Stimulated activated memory B cell treated with anti-CD40 and anti-IgM and Interleukin-4, amounts not matched to agents 10 μg/mL and 1 μg/mL and 100 μg/mL, for 72 hours (primary cell): ENCODE data around the gene CELF2.

Source experiments
- ATAC-seq: fragments of 150-1000 bp; cut with Tn5 transposase; 2 replicates; pipeline ENCODE4 v1.10.0; 2021
- H3K27ac Mint-ChIP-seq: one replicate; pipeline ENCODE4 v1.8.0; 2022; ENCODE audit warnings: mild to moderate bottlenecking, mixed read lengths
- H3K27me3 Mint-ChIP-seq: one replicate; pipeline ENCODE4 v1.8.0; 2022; ENCODE audit warnings: mixed read lengths
- H3K36me3 Mint-ChIP-seq: one replicate; pipeline ENCODE4 v1.8.0; 2022; ENCODE audit warnings: mixed read lengths
- H3K4me1 Mint-ChIP-seq: one replicate; pipeline ENCODE4 v1.8.0; 2022; ENCODE audit warnings: mixed read lengths
- H3K4me3 Mint-ChIP-seq: one replicate; pipeline ENCODE4 v1.8.0; 2022; ENCODE audit warnings: mild to moderate bottlenecking, moderate library complexity, mixed read lengths
- H3K9me3 Mint-ChIP-seq: one replicate; pipeline ENCODE4 v1.8.0; 2022; ENCODE audit warnings: mixed read lengths

CELF2 gene

GRCh38 chr10:11282661-11283060 lies 265.0 kb downstream of the CELF2 start:
- ATAC-seq, result no peak
- H3K9me3 Mint-ChIP-seq, result no peaks in the 10 kb centered on the region
- no peak overlapping the region for H3K27ac Mint-ChIP-seq
- peaks cover 17% of the 10 kb centered on the region for H3K4me1 Mint-ChIP-seq
- peaks cover 29% of the 10 kb centered on the region for H3K36me3 Mint-ChIP-seq
- H3K4me3 Mint-ChIP-seq, result no peak overlapping the region
- no peaks in the 10 kb centered on the region for H3K27me3 Mint-ChIP-seq

- Mint-ChIP-seq H3K9me3 (no peaks in the 10 kb centered on the region), H3K27me3 (no peaks in the 10 kb centered on the region), H3K4me3 (no peak overlapping the region), H3K4me1 (peaks cover 17% of the 10 kb centered on the region), H3K36me3 (peaks cover 39% of the 10 kb centered on the region), H3K27ac (no peak overlapping the region)
- ATAC-seq, result no peak
These were observed 266.8 kb downstream of the CELF2 start for GRCh38 chr10:11284291-11285085.

GRCh38 chr10:11285171-11285570 lies 267.5 kb downstream of the CELF2 start:
- no peak for ATAC-seq
- Mint-ChIP-seq H3K4me3 (no peak overlapping the region), H3K27me3 (no peaks in the 10 kb centered on the region), H3K36me3 (peaks cover 40% of the 10 kb centered on the region), H3K9me3 (no peaks in the 10 kb centered on the region), H3K27ac (no peak overlapping the region), H3K4me1 (peaks cover 12% of the 10 kb centered on the region)

- Mint-ChIP-seq H3K27me3 (no peaks in the 10 kb centered on the region), H3K4me1 (no peaks in the 10 kb centered on the region), H3K36me3 (peaks cover 30% of the 10 kb centered on the region), H3K9me3 (no peaks in the 10 kb centered on the region), H3K4me3 (no peak overlapping the region), H3K27ac (no peak overlapping the region)
- peak; percentile 79 for ATAC-seq
These were observed 268.7 kb downstream of the CELF2 start for GRCh38 chr10:11286261-11286852.

- H3K36me3 Mint-ChIP-seq, result peaks cover 42% of the 10 kb centered on the region
- H3K27me3 Mint-ChIP-seq, result no peaks in the 10 kb centered on the region
- H3K4me3 Mint-ChIP-seq, result no peak overlapping the region
- H3K9me3 Mint-ChIP-seq, result no peaks in the 10 kb centered on the region
- peak overlapping the region; percentile 40 for H3K27ac Mint-ChIP-seq
- no peak for ATAC-seq
- H3K4me1 Mint-ChIP-seq, result peaks cover 7% of the 10 kb centered on the region
These were observed 270.6 kb downstream of the CELF2 start for GRCh38 chr10:11288302-11288701.

GRCh38 chr10:11290156-11290890 lies 272.7 kb downstream of the CELF2 start:
- Mint-ChIP-seq H3K9me3 (no peaks in the 10 kb centered on the region), H3K36me3 (peaks cover 62% of the 10 kb centered on the region), H3K4me1 (peaks cover 7% of the 10 kb centered on the region), H3K27me3 (no peaks in the 10 kb centered on the region), H3K4me3 (no peak overlapping the region), H3K27ac (no peak overlapping the region)
- no peak for ATAC-seq

GRCh38 chr10:11292576-11293302 lies 275.1 kb downstream of the CELF2 start:
- H3K36me3 Mint-ChIP-seq, result peaks cover 85% of the 10 kb centered on the region
- H3K27me3 Mint-ChIP-seq, result no peaks in the 10 kb centered on the region
- no peak overlapping the region for H3K4me3 Mint-ChIP-seq
- ATAC-seq, result no peak
- H3K4me1 Mint-ChIP-seq, result peaks cover 12% of the 10 kb centered on the region
- H3K9me3 Mint-ChIP-seq, result no peaks in the 10 kb centered on the region
- H3K27ac Mint-ChIP-seq, result peak overlapping the region; percentile 60

- no peak for ATAC-seq
- peak overlapping the region; percentile 60 for H3K27ac Mint-ChIP-seq
- H3K4me1 Mint-ChIP-seq, result peaks cover 16% of the 10 kb centered on the region
These were observed 275.7 kb downstream of the CELF2 start for GRCh38 chr10:11293332-11293731.

GRCh38 chr10:11294831-11295450 lies 277.3 kb downstream of the CELF2 start:
- Mint-ChIP-seq H3K36me3 (peaks cover 82% of the 10 kb centered on the region), H3K4me1 (peaks cover 16% of the 10 kb centered on the region), H3K27me3 (no peaks in the 10 kb centered on the region), H3K9me3 (no peaks in the 10 kb centered on the region), H3K27ac (peak overlapping the region; percentile 10), H3K4me3 (no peak overlapping the region)
- no peak for ATAC-seq

More at GRCh38 chr10:11293332-11293731, 275.7 kb downstream of the CELF2 start:
- H3K27me3 Mint-ChIP-seq, result no peaks in the 10 kb centered on the region
- no peaks in the 10 kb centered on the region for H3K9me3 Mint-ChIP-seq
- H3K4me3 Mint-ChIP-seq, result no peak overlapping the region
- H3K36me3 Mint-ChIP-seq, result peaks cover 85% of the 10 kb centered on the region

GRCh38 chr10:11295492-11295891 lies 277.8 kb downstream of the CELF2 start:
- no peaks in the 10 kb centered on the region for H3K27me3 Mint-ChIP-seq
- no peaks in the 10 kb centered on the region for H3K9me3 Mint-ChIP-seq
- peaks cover 16% of the 10 kb centered on the region for H3K4me1 Mint-ChIP-seq
- no peak overlapping the region for H3K4me3 Mint-ChIP-seq
- peaks cover 83% of the 10 kb centered on the region for H3K36me3 Mint-ChIP-seq
- no peak for ATAC-seq
- H3K27ac Mint-ChIP-seq, result peak overlapping the region; percentile 10

GRCh38 chr10:11297136-11297535 lies 279.5 kb downstream of the CELF2 start:
- peaks cover 90% of the 10 kb centered on the region for H3K36me3 Mint-ChIP-seq
- H3K4me3 Mint-ChIP-seq, result no peak overlapping the region
- H3K27ac Mint-ChIP-seq, result peak overlapping the region; percentile 68
- peaks cover 16% of the 10 kb centered on the region for H3K4me1 Mint-ChIP-seq
- no peaks in the 10 kb centered on the region for H3K9me3 Mint-ChIP-seq
- no peaks in the 10 kb centered on the region for H3K27me3 Mint-ChIP-seq
- ATAC-seq, result no peak

GRCh38 chr10:11298116-11298515 lies 280.4 kb downstream of the CELF2 start:
- peaks cover 2% of the 10 kb centered on the region for H3K9me3 Mint-ChIP-seq
- no peak for ATAC-seq
- H3K4me3 Mint-ChIP-seq, result no peak overlapping the region
- peaks cover 95% of the 10 kb centered on the region for H3K36me3 Mint-ChIP-seq
- peaks cover 11% of the 10 kb centered on the region for H3K4me1 Mint-ChIP-seq
- H3K27ac Mint-ChIP-seq, result peak overlapping the region; percentile 68
- H3K27me3 Mint-ChIP-seq, result no peaks in the 10 kb centered on the region

GRCh38 chr10:11299125-11299524 lies 281.5 kb downstream of the CELF2 start:
- Mint-ChIP-seq H3K27me3 (no peaks in the 10 kb centered on the region), H3K4me1 (peaks cover 9% of the 10 kb centered on the region), H3K4me3 (no peak overlapping the region), H3K27ac (peak overlapping the region; percentile 33), H3K9me3 (peaks cover 3% of the 10 kb centered on the region), H3K36me3 (peaks cover 95% of the 10 kb centered on the region)
- ATAC-seq, result no peak

GRCh38 chr10:11300026-11300425 lies 282.4 kb downstream of the CELF2 start:
- Mint-ChIP-seq H3K27ac (no peak overlapping the region), H3K27me3 (no peaks in the 10 kb centered on the region), H3K4me1 (peaks cover 9% of the 10 kb centered on the region), H3K9me3 (peaks cover 3% of the 10 kb centered on the region), H3K4me3 (no peak overlapping the region), H3K36me3 (peaks cover 95% of the 10 kb centered on the region)
- no peak for ATAC-seq

- no peak for ATAC-seq
- H3K4me3 Mint-ChIP-seq, result no peak overlapping the region
- H3K27ac Mint-ChIP-seq, result no peak overlapping the region
- H3K9me3 Mint-ChIP-seq, result peaks cover 3% of the 10 kb centered on the region
- H3K36me3 Mint-ChIP-seq, result peaks cover 95% of the 10 kb centered on the region
- peaks cover 9% of the 10 kb centered on the region for H3K4me1 Mint-ChIP-seq
- no peaks in the 10 kb centered on the region for H3K27me3 Mint-ChIP-seq
These were observed 282.9 kb downstream of the CELF2 start for GRCh38 chr10:11300563-11300962.
